Effector CD8-positive, alpha-beta T cell (primary cell): ENCODE measurements around the gene OPN3.

Source experiments
- DNase-seq: peaks from one replicate; lab custom pipeline; 2025; lab: John Stamatoyannopoulos, UW

Gene OPN3

DNA sequence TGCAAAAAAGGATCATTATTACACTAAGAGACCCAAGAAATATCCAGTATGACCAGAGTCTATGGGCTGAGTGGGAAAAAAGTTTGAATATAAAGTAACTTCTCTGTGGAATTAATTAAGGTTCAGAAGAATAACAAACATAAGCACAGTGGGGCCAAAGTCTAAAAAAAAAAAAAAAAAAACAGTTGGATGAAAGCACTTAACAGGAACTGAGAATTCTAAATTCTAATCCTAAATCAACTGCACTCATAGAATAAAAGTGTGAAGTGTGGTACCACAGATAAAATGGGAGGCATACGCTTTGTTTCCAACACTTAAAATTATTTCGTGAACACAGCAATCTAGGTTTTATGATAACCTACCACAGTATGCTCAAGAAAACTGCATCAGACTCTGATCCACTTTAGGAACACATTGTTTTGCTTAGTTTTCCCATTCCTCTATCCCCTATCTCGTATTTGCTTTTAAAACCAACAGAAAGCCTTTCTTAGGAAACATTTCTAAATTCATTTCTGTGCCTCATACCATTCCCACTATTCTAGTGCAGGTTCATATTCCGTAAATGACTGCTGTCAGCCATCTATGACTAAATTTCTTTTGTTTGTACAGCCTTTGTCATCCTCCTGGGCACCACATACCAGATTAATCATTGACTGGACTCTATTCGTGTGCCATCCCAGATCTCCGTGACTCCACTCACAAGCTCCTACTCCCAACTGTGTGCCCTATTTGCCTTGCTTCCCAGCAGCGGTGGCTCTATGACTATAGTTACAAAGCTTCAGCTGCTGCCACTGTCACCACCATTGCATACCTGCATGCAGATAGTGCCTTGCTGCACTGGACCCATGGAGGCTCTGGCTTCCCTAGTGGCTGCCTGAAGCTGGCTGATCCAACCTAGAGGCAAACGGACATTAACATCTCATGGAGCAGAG lies 24.9 kb downstream of the OPN3 start:
- no peak for DNase-seq

DNA sequence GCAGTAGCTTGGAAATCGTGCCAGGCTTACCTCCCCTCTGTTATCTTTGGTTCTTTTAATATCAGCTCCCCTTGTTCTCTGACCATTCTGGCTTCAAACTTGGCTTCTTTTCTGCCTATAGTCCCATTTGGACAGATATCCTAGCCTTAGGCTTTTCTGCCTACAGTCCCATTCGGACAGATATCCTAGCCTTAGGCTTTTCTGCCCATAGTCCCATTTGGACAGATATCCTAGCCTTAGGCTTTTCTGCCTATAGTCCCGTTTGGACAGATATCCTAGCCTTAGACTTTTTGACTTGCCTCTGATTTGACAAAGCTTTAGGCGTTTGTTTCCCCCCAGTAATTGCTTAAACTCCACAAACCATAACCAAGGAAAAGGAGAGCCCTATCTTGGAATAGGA lies 25.6 kb downstream of the OPN3 start:
- no peak for DNase-seq

DNA sequence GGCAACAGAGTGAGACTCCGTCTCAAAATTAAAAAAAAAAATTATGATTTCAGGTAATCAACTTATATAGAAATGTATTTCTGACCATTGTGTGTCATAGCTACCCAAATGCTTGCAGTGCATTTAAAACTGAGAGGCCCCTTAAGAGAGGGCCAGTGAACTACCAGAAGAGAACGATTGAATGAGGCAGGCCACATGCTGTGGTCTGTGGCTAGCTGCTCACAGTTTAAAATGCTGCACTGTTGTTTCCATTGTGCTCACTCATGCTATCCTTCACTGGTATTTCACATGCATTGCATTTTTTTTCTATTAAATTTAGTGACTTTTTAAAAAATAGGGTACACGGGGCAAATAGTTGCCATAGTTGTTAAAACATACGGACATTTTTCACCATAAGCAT lies 26.0 kb downstream of the OPN3 start:
- DNase-seq = no peak

DNA sequence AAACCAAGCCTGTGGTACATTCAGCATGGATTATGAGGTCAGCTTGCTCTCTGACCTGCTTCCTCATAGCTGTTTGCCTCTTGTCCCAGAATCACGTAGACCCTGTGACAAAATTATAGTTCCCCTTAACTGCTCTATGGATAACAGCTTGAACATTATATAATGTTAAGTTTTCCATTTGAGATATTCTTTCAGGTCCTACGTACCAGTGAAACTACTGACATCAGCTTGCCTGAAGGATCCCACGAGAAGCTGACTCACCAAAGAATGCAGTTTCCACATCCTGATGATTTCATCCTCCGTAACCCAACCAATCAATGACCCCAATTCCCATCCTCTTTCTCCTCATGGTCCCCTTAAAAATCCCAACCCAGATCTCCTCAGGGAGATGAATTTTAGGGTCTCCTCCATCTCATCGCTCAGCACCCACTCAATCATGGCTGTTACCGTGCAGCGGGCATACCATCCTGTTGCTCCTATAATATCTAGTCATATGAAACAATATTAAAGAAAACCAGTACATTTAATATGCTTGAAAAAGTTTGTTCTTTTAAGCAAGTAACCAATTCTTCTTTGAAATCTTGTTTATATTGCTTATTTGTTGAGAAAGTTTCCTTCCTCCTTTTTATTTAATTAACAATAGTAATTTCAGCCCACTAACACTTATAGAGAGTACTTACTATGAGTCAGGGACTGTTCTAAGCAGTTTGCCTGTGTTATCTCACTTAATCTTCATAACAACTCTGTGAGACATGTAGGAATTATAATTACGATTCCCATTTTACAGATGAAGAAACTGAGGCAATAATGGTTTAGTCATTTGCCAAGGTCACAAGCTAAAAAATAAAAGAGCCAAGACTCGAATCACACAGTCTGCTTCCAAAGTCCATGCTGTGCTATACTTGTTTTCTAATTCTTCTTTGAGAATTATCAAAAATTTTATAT lies 27.4 kb downstream of the OPN3 start:
- DNase-seq = no peak

DNA sequence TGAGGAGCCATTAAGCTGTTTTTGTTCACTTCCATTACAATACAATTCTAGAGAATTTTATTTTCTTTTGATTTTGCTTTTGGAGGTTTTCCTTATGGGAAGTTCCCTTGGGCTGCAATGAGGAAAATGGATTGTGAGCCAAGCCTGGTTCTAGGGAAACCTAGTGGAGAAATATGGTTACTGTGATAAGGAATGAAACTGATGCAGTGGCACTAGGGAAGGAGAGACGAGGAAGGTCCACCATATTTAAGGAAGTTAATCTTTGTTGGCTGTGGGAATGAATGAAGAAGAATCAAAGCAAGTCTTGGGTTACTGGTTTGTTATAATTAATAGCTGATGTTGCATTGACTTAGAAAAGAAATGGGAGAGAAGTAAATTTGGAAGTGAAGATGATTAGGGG lies 28.4 kb downstream of the OPN3 start:
- DNase-seq = no peak

DNA sequence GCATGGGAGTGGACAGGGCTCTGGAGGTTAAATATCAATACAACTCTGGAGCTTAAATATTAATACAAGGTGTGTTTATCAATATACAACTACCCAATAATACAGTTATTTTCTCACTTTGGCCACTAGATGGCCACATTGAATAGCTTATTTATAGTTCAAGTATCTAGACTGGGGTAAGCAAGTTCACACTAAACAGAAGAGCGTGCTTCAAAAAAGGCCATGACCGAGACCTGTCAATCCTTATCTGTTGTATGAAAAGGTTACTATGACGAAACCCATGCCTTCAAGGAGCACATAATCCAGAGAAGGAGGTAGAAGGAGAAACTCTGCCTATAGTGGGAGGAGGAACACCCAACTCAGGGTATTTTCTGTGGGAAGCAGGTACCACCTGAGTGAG lies 29.1 kb downstream of the OPN3 start:
- no peak for DNase-seq

DNA sequence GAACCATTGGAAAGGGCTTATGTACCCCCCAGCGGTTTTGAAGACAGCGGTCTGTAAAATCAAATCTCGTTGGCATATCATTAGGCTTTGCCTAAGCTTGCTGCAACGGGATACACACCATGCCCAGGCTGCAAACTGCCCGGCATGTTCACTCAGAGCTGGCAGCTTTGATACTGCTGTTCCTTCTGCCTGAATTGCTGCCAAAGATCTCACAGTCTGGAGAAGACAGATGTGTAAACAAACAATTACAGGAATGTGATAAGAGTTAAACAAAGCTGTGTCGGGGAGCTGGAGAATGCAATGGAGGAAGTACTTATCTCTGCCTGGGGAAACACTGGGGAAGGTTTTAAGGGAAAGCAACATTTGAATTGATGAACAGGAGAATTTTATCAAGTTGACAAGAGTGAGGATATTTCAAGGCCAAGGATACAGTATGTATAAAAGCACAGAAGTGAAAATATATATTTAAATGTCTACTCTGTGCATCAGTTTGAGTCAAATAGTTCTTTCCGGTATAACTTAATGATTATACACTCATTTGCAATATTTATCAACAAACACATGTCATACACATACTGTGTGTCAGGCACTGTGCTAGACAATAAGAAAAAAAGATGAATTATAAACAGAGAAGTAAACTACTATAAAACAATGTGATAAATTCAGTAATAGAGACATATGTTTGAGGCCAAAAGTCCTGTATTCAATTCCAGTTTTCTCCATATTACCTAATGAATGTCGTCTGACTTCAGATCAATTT lies 29.9 kb downstream of the OPN3 start:
- DNase-seq = no peak

DNA sequence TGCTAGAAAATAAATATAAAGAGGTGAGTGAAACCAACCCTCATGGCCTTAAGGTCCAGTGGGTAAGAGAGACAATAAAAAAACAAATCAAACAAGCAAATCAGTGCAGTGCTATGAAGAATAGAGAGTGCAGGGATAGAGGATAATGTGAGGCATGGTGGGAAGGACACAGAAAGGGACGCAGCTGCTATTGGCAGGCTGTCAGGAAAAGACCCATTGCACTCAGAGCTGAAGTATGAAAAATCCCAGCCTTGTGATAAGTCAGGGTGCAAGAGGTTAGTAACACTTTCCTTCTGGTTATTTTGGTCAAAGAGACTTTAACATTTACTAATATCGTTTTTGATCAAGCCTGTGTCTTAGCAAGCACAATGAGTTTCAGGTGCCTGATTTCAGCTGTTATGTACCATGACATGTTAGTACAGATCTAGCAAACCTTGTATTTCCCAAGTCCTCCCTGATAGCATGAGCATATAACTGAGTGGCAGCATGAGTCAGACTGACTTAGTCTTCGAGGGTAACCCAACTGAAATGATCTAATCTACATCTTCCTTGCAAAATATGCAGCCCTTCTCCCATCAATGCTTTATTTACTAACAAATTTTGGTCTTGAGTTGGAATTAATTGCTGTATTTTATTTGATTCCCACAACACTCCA lies 31.7 kb downstream of the OPN3 start:
- no peak for DNase-seq

DNA sequence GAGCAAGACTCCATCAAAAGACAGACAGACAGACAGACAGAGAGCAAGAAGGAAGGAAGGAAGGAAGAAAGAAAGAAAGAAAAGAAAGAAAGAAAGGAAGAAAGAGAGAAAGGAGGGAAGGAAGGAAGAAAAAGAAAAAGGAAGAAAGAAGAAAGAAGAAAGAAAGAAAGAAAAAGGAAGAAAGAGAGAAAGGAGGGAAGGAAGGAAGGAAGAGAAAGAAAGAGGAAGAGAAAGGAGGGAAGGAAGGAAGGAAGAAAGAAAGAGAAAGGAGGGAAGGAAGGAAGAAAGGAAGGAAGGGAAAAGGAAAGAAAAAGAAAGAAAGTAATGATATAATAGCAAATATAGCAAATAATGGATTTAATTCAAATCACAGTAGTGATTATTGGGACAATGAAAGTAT lies 32.7 kb downstream of the OPN3 start:
- DNase-seq = no peak

DNA sequence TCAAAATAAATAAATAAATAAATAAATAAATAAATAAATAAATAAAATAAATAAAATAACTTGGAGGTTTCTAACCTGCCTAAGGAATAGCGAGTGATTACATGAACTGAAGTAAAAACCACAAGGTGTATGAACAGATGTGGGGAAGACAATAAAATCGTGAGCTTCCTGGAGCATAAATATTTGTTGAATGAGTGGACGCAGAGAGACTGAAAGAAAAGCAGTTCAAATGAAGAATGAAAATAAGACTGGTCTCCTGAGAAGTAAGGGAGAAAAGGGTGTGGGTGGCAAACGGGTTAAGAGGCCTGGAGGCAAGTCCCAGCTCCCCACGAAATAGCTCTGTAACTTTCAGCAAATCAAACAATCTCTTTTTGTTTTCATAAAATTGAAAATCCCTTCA lies 33.6 kb downstream of the OPN3 start:
- DNase-seq = no peak

DNA sequence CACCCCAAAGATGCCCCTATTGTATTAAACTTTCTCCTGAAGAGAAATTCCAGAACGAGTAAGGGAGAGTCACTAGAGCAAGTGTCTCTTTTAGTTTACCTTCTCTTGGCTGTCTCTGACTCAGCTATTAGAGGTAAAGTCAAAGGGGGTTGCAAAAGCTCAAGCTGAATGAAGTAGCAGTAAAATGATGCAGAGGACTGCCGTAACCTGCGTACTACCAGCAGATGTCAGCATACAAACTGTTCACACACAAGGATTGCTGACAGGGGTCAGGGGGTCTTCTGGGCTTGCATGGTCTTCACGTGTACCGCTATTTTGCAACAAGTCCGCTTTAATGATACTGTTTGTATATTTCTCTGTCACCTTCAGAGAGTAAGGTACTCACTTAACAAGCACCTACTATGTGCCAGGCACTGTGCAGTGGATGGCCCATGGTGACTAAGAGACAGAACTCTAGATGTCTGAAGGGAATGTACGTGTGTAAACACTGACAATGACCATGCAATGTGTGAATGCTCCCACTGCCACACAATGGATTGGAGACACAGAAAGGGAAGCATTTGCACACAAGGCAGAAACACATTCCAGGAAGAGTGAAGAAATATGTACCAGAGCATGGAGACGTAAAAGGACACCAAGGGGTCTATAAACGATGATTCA lies 34.9 kb downstream of the OPN3 start:
- DNase-seq = no peak

DNA sequence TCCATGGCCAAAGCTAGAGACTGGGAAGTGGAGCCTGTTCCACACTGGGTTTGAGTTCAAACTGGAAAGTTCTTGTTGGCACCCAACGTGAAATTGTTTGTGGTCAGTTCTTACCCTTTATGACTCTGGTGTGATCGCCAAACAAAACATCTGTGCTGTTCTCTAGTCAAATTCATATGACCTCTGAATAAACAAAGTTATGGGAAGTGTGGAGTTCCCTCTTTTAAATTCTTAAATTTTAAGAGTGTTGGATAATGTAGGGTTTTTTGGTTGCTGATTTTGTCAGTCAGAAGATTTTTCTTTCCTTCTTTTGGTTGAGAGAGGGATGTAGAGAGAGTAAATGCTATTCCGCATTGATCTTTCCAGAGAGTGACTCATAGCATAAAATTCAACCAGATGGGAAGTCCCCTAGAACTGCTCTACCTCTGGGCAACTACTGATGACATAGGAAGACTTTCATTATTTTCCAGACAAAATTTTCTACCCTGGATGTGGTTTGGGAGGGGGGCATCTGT lies 36.4 kb downstream of the OPN3 start:
- no peak for DNase-seq

DNA sequence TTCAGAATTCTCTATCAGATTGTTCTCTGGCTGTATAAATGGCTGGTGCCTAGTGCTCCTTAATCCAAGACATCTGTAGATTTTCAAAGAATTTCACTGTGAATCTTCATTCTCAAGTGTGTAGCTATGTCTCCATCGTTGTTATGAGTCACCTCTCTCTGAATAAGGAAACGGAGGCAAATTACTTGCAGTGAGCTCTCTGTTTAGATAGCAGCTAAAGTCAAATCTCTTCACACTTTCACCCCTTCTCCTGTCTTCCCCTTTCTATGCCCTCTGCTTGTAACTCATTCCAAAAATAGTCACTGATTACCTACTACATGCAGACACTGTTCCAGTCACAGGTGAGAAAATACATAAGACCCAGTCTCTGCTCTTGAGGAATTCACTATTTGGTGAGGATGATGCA lies 39.7 kb downstream of the OPN3 start:
- DNase-seq = no peak

DNA sequence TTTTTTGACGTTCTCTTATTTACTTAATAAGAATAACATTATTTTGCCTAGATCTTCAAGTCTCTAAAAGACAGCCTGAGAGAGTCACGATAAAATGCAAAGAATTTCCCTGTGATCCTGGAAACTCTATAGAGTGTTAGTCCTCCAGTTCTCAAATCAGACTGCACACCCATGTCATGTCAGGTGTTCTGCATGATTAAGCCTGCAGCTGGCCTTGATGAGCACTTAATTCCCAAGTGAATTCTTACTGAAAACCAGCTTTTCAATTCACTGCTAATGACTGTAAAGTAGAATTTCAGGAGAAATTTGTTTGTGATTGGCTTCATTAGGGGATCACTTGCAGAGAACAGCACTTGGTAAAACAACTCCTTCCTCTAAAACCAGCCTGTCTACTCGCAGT lies 41.9 kb downstream of the OPN3 start:
- no peak for DNase-seq

DNA sequence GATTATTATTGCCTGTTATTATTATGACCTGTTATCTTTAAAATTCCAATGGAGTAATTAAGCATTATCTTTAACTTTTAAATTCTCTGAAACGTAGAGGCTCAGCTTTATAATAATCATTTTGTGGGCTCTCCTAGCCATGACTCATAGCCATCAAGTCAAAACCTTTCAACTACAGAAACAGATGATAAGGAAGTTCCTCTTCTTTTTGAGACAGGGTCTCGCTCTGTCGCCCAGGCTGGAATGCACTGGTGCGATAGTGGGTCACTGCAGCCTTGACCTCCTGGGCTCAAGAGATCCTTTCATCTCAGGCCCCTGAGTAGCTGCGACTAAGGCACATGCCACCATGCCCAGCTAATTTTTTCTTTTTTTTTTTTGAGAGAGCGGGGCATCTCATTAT lies 43.5 kb downstream of the OPN3 start:
- DNase-seq = no peak

DNA sequence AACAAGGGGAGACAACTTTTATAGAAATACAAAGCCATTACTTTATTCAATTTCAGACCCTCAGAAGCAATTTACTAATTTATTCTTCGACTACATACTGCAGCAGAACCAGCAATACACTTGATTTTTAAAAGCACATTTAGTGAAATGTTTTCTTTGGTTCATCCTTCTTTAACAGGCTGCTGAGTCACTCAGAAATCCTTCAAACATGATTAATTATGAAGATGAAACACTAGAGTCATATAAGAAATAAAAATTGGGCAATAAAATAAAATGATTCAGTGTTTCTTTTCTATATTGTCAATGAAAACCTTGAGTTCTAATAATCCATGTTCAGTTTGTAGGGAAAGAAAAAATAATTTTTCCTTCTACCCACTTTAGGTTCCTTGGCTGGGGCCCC lies 47.0 kb downstream of the OPN3 start:
- DNase-seq = no peak

DNA sequence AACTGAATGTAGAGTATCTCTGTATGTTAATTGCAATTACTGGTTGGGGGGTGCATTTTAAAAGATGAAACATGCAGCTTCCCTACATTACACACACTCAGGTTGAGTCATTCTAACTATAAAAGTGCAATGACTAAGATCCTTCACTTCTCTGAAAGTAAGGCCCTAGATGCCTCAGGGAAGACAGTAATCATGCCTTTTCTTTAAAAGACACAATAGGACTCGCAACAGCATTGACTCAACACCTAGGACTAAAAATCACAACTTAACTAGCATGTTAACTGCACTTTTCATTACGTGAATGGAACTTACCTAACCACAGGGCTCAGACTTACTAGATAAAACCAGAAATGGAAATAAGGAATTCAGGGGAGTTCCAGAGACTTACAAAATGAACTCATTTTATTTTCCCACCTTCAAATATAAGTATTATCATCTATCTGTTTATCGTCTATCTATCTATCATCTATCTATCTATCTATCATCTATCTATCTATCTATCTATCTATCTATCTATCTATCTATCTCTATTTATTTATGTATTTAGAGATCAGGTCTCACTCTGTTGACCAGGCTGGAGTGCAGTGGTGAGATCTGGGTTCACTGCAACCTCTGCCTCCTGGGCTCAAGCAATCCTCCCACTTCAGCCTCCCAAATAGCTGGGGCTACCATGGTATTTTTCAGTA lies 47.8 kb downstream of the OPN3 start:
- no peak for DNase-seq

DNA sequence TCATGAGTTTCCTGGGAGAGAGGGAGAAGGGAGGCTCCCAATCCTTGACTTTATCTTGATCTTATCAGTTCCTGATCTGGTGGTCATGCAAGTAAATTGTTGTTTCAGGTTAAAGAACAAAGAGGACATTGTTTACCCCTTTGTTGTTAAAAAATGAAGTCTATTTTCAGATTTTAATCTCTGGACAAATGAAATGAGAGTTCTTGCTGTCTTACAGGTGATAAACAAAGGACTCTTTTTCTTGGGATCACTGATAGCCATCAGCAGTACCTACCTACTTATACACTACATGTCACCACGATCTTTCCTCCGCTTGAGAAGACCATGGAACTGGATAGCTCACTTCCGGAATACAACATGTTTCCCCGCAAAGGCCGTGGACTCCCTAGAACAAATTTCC lies 48.4 kb downstream of the OPN3 start:
- DNase-seq = no peak

DNA sequence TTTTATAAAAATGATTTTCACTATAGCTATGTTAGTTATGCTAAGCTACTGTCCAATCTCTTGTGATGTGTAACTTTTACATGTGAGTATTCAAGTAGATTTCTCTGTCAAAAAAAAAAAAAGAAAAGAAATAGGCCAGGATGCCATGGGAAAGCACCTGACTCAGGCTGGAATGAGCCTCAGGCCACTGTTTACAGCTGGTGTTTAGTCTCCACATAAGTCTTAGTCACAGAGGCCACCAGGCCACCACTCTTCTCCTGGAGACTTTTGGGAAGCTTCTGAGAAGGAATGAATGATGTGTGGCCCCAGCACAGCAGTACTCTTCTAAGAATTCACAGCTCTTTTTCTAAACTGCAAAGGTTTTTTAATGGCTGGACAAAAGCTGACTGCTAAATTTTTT lies 48.9 kb downstream of the OPN3 start:
- DNase-seq = no peak

DNA sequence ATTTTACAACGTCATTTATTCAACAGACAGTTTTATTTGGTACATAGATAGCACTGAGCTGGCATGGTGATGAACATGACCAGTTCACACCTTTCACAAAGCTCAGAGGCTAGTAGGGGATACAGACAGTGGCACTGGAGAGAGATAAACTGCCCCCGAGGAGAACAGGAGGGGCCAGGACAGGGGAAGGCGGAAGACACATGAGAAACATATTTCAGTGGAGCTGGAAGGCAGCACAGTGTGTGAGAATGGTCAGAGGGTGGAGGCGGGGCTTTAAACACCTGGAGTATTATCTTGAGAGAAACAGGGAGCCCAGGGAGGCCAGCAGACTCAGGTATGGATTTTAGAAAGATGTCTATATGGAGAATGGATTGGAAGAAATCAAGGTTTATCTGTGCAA lies 49.5 kb downstream of the OPN3 start:
- no peak for DNase-seq
